ENCODE measurements around the gene SCAF4.

- TF ChIP-seq EZH2phosphoT487 (conservative IDR thresholded peaks at IDR 0.05; ENCODE audit: low read length) (no peak), CTCF (IDR thresholded peaks at IDR 0.05; ENCODE audit: insufficient read depth, low read length, poor library complexity, severe bottlenecking) (no peak)
These were observed 39.8 kb upstream of the SCAF4 start for GRCh38 chr21:31771685-31772084.

Data from SU-DHL-6 (cell line).